GM19452 (cell line): ENCODE results near the gene GP2.

Experiments used
- ATAC-seq: cut with Tn5 transposase; IDR thresholded peaks from one replicate; pipeline ENCODE4 v1.9.1; 2021; ENCODE audit not compliant: unreplicated experiment

Gene GP2

DNA sequence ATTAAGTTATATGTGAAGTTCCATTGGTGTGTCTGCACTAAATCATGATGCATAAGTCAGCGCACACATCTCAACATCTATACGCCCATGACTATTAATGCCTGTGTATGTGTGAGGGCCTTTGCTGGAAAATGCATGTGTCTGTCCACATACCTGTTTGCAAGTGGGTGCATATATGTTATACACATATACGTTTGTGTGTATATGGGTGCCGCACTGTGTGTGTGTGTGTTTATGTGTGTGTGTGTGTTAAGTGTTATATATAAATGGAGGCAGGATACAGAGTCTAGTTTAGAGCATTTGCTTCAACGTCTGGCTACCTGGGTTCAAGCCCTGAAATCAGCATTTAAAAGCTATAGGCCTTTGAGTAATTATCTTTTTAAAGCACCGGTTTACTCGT lies 19.5 kb downstream of the GP2 start:
- no peak for ATAC-seq

DNA sequence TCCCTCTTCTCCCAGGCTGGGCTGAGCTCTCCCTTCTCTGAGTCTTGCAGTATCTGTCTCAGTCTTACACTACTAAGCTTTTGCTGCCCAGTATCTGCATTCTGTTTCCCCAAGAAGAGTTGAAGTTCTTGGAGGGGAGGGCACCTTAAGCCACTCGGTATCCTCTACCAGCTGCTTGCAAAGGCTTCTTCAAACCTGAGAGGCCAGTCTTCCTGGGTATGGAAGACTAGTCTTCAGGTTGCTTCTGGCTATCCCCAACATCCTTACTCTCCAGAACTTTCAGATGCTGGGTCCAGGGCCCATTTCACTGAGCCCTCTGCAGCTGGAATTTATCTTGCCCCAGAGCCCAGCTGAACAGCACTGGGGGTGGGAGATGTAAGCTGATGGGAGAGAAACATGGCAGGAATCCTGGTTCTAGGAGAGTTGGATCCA lies 20.1 kb downstream of the GP2 start:
- ATAC-seq = no peak

DNA sequence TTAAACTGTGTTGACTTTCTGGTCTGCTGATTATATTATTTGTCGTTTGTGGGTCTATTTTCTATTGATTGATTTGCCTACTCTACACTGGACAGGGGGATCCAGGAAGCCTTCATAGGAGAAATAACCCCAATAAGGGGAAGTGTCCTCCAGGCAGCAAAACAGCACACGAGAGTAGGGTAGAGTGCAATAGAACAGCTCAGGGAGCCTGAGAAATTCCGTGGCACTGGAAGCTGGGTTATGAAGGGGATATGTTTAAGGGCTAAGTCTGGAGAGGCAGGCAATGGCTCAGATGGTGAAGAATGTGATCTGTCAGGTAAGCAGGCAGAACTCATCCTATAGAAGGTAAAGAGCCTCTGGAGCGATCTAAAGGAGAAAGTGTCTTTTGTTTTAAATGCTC lies 20.9 kb downstream of the GP2 start:
- ATAC-seq = no peak

DNA sequence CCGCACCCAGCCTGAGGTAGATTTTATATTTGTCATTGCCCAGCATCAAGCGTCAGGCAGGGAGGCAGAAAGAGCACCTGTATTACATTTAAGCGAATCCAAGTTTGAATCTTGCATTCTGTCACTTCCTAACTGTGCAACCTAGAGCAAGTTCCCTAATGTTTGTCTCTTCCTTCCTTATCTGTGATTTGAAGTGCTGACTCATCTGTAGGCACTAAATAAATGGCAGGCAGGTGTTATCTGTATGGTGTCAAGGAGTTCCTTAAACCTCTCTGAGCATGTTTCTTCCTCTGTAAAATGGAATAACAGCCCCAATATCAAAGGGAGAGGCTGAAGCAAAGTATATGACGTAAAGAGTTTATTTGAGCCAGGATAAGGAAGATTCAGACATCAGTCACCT lies 24.3 kb downstream of the GP2 start:
- ATAC-seq = no peak

DNA sequence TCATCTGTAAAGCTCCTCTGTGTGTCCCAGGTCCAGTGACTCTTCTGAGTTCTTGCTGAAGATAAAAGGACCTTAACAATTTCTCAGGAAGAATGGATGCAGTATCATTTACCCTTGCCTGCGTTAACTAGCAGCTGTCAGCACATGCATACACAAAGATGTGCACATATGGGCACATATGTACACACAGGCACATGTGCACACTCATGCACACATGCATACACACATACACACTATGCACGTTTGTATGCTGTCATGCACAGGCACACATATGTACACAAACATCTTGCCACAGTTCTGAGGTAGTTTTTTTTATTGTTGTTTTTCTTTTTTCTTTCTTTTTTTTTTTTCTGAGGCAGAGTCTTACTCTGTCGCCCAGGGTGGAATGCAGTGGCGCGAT lies 24.9 kb downstream of the GP2 start:
- no peak for ATAC-seq

DNA sequence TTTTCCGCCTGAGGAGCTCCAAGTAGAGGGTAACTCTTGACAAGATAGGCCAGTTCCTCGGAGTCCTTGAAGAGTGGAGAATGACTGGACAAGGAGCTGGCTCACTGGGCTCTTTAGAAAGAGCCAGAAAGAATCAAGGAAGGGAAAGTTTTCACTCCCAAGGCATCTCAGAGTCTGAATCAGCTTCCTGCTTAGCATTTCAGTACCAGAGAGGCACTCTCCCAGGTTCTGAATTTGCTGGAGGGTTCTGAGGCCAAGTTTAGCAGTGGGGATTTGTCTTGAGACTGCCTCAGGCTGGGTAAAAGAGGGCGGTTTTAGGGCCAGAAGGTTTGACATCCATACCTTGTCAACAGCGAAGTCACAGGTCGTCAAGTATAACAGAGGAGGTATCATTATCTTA lies 25.5 kb downstream of the GP2 start:
- ATAC-seq = no peak

DNA sequence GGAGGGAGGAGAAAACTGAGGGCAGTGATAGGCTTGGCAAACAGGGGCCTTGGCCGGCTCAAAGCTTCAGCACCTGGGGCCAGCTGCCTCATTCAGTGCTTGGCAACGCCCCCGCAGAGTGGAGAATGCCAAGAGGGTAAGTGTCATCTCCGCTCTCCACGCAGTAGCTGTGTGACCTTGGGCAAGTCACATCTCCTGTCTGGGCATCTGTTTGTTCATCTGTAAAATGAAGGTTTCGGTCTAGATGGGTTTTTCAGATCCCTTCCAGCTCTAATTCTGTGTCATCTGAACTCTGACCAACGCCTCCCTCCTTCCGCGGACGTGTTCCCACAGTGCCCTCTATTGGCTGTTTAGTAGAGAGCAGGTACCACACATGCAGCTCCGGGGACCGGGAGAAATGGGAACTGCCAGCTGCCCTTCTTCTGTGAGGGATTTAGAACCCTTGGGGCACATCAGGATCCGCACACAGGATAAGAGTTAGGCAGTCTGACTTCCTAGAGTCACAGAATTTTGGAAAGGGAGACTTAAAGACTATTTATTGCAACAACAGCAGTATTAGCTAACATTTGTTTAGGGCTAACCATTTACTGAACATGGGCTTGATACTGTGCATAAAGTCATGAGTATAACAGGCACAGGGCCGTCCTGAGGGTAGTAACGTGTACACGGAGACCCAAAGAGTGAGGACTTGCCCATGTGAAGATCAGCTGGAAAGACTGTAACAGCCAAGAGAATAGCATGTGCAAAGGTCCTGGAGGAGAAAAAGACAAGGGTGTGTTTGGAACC lies 26.8 kb downstream of the GP2 start:
- ATAC-seq = no peak

DNA sequence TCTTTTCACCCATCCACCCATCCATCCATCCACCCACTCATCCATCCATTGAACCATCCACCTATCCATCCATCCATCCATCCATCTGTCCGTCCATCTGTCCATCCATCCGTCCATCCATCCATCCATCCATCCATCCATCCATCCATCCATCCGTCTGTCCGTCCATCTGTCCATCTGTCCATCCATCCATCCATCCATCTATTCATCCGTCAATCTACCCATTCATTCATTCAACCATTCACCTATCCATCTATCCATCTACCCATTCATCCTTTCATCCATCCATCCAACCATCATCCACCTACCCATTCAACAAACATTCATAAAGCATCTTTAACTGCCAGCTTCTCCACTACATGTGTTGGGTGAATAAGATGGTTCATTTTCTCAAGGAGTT lies 28.9 kb downstream of the GP2 start:
- ATAC-seq = no peak

DNA sequence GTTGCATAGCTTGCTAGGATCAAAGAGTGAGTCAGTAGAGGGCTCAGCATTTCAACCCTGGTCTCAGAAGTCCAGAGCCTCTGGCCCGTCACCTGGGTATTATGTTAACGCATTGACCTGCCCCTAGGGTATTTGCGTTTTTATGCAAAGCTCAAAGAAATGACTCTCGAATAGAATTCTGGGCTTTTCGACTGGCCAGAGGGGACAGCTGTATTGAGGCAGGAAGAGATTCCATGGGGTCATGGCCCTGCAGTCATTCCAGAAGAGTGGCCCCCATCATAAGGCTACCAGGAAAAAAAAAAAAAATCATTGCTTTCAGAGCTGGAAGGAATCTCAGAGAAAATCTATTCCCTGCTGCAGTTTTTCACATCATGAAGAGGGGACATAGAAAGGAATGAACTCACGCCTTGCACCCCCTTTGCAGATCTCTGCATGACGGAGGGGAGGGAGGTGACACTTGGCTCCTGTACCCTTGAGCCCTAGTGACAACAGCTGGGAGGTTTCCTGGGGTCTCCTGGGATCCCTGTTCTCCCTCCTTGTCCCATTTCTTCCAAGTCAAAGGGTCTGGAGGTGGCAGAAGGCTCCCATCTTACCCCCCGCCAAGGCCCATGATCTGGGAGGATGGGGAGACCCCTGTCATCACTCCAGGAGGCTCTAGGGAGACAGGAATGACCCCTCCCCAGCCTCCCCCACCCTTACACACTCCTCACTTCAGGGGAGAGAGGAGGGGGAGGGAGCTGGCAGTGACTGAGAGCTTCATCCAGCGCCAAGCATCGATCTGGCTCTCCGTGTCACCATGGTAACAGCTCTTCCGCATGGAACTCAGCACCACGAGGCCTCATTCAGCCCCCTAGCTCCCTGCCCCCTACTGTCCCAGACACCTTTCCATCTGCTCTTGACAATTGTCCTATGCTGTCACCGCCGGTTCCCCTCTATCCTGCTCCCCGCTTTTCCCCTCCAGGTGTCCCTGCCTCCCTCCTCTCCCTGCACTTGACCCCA lies 35.8 kb downstream of the GP2 start:
- ATAC-seq = no peak

DNA sequence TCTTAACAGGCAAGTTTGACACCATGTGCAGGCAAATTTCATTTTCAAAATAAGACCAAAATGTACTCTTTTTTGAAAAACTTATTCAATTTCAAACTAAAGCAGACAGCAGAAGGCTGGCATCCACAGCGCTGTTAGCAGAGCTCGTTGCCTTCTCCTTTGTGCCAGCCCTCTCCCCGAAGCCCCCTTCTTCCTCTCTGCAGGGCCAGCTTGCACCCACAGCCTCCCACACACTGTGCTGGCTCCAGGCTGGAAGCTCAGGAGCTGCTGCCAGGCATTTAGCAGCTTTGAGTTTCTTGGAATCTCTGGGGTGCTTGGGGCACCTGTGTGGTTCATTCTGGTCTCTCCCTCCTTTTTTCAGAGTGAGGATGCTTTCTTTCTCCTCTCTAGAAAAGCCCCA lies 37.7 kb downstream of the GP2 start:
- no peak for ATAC-seq

DNA sequence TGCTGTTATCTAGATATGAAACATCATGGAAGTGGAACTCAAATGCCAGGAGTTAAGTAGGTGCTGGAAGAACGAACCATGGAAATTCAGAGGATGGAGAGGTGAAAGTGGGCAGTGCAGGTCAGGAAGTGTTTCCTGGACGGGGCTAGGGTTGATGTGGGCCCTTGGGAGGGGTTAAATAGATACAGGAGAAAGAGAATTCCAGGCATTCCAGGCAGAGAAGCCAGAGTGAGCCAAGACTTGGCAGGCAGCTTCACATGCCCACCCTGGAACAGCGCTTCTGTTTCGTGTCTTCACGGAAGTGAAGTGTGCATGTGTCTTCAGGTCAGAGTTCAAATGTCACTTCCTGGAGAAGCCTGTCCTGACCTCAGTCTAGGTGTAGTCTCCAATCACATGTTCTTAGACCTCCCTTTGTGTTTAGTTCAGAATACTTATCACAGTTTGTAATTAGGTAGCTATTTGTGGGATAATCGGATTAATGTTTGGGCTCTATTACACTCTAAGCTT lies 41.3 kb downstream of the GP2 start:
- no peak for ATAC-seq

DNA sequence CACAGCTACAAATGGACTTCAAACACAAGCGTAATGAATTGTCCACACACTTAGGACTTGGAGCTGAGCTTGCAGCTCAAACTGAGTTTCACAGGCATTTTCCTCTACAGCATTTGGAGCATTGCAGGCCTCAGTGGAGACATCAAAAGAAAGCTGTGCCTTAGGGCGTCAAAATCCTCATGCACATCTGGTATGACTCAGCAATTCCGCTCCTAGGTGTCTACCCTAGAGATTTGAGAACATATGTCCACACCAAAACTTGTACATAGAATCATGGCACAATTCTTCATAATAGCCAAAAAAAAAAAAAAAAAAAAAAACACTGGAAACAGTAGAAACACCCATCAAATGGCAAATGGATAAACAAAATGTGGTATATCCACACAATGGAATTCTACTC lies 47.1 kb downstream of the GP2 start:
- no peak for ATAC-seq

DNA sequence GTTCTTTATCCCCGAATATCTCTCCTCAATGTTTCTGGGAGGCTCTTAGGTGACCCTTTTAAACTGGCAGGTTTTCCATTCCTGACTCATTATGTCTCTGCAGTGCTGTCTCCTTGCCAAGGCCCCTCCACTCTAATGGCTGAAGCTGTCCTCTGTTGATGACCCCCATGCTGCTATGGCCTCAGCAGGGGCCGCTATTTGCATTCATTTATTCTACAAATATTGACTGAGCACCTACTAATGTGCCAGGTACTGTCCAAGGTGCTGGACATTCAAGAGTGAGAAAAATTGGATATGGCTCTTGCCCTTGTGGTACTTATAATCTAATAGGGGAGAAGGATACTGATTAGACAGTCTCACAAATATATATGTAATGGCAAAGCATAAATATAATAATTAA lies 55.4 kb downstream of the GP2 start:
- no peak for ATAC-seq

DNA sequence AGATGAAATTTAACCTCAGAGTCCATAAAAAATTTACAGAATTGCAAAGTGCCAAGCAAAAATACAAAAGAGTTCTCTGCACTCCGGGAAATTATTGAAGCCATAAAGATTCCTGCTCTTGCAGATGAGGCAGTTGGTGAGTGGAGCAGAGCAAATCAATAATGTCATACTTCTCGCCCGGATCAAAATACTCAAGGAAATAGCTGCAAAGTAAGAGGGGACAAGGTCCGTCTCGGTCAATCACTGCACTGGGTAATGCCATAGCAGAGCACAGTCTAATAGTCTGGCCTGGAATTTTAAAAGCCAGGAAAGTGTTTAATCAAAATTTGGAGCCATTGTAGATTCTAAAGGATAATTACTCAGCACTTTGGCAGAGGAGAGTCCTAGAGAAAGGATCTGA lies 58.9 kb downstream of the GP2 start:
- no peak for ATAC-seq

DNA sequence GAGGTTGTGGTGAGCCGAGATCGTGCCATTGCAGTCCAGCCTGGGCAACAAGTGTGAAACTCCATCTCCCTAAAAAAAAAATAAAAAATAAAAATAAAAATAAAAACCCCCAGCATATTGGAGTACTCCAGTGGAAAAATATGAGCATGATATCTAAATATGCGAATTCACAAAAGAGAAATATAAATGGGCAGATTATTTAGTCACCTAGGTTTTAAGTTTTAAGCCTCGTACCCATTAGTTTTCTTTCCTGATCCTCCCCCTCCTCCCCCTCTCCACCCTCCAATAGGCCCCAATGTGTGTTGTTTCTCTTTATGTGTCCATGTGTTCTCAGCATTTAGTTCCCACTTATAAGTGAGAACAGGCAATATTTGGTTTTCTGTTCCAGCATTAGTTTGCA lies 62.3 kb downstream of the GP2 start:
- ATAC-seq = no peak

DNA sequence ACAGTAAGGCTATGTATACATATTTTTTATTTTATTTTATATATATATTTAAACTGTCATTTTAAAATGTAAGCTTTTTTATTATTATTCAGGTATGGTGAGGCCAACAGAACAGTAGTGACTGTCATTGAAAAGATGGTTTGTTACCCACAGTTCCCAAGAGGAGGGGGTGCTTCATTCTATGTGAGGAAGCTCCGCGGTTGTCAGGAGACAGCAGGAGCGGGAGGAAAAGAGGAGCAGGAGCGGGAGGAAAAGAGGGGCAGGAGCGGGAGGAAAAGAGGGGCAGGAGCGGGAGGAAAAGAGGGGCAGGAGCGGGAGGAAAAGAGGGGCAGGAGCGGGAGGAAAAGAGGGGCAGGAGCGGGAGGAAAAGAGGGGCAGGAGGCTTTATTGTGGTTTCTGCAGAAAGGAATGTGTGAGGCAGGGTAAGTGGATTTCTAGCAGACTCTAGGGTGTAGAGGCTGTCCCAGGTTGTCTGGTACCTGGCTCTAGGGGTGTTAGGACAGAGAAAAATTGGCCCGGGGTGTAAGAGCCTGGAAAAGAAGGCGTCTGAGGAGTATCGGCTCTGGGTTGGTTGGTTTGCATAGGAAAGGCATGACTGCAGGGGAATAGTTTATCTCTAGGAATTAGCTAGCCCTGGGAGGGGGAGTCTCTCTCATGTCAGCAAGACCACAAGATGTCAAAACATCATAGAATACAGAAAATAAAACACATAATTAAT lies 64.0 kb downstream of the GP2 start:
- no peak for ATAC-seq

DNA sequence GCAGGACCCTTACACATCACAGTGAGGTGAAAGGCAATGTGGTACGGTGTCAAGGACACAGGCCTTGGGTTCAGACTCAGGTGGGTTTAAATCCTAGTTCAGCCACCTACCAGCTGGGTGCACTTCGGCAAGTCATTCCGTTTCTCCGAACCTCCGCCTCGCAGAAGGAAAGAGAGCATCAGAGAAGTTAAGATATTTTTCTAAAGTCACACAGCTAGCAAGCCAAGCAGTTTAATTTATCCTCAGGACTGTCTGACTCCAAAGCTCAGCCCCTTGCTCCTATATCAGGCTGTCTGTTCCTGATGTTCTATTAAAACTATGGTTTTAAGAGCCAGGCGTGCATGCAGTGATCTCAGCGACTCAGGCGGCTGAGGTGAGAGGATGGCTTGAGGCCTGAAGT lies 65.1 kb downstream of the GP2 start:
- ATAC-seq = no peak

DNA sequence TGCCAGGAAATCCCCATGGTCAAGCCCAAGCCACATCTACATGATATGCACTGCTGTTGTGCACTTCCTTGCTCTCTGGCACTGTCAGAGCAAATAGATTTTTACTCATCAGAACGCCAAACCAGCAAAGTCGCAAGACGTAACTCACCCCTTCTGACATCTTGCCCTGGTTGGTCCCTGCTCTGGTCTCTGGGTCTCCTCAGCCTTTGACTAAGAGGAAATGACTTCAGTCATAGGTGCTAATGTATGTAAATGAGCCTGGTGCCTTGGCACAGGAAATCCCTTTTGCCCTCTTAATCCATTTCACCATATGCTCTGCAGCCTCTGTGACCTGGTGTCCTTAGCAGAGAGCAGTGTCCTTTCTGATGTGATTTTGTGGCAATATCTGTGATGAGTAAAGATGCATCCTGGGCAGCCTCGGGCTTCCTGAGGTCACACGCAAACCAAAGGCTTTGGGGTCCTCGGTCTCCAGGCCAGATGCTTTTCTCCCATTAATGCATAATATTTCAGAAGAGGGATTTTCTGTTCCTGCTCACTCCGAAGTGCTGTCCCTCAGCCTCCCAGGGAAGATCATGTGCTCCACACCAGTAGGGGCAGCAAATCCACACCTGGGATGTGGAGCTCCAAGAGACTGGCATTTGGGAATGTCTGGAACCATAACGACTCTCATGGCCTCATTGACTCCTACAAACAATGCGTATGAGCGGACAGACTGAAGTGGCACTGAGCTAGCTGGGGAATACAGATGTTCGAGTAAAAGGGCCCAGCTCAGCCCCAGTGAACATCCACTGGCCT lies 66.9 kb downstream of the GP2 start:
- ATAC-seq = no peak
